HG02623 (cell line): ENCODE measurements around the gene SOCS7.
"Not testable (repeated sequence)": the region's sequence is repeated elsewhere in the genome, so short reads cannot be mapped to it uniquely, and the experiment has no call there.

Experiments
- ATAC-seq: cut with Tn5 transposase; IDR thresholded peaks from one replicate; pipeline ENCODE4 v1.9.1; 2021; ENCODE audit warnings: moderate library complexity; ENCODE audit not compliant: unreplicated experiment

The SOCS7 gene

DNA sequence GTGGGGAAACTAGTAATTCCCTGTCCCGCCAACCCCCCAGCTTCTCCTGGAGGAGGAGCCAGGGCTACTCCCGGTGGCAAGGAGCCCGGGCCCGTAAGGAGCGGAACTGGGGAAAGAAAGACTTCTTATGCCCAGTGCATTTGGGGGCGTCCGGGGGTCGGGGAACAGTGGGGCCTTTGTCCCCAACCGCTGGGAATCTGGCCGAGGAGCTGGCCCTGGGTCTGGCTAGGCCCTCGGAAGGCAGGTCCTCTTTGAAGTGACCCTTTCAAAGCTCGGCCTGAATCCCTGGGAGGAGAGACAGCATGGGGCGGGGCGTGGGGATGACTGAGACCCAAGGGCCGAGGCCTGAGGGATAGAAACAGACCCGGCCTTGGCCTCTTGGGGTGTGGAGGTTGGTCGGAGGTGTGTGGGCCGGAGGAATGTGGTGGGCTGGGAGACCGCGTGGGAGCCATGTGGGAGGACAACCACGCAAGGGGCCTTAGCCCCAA is 82.6 kb downstream of the SOCS7 start:
- no peak for ATAC-seq

DNA sequence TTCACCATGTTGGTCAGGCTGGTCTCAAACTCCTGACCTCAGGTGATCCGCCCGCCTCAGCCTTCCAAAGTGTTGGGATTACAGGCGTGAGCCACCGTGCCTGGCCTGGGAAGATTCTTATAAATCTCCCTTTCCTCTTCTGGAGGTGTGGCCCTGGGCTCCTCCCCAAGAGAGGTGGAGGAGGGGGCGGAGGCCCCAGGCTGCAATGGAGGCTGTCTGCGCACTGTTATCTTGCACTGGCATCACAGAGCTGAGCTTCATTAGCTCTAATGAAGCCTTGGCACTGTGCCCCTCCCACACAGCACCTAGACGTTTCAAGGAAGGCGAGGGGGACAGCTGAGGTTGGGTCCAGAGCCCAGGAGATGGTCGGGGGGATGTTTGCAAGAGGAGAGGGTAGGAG is 84.2 kb downstream of the SOCS7 start:
- ATAC-seq, result no peak

DNA sequence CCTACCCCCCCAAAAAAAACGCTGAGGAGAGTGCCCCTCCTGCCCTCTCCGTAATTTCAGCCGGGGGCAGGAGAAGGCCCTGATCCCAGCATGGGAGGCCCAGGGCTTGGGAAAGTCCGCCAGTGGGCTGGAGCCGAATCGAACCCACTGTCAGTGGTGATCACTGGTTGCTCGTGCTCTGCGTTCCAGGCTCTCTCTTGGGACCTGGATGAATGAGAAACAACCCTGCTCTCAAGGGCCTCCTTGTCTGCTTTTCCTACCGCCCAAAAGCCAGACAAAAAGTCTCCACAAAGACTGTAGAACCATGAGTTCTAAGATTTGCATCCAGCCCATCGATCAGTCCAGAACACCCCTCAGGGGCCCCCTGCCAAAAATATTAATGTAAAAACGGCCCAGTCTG is 84.7 kb downstream of the SOCS7 start:
- ATAC-seq, result no peak

DNA sequence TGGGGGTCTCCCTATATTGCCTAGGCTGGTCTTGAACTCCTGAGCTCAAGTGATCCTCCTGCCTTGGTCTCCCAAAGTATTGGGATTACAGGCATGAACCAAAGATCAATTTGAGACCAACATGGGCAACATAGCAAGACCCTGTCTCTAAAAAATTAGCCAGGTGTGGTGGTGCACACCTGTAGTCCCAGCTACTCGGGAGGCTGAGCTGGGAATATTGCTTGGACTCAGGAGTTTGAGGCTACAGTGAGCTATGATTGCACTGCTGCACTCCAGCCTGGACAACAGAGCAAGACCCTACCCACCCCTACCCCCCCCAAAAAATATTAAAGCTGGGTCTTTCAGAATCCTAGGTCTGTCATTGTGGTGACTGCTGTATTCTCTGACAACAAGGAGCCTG is 85.7 kb downstream of the SOCS7 start:
- ATAC-seq, result not testable (repeated sequence)

DNA sequence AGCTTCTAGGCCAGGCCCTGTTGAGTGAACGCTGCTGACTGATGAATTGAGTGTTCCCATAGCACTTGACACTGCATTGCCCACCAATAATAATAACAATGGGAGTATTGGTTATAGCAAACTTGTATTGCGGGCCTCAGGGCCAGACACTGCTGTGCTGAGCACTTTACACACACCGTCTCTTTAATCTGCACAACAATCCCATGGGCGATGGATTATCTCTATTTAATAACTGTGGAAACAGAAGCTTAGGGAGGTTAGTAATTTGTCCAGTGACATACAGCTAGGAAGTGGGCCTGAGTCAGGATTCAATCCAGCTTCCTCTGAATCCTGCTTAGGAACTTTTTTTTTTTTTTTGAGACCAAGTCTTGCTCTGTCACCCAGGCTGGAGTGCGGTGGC is 87.8 kb downstream of the SOCS7 start:
- no peak for ATAC-seq

DNA sequence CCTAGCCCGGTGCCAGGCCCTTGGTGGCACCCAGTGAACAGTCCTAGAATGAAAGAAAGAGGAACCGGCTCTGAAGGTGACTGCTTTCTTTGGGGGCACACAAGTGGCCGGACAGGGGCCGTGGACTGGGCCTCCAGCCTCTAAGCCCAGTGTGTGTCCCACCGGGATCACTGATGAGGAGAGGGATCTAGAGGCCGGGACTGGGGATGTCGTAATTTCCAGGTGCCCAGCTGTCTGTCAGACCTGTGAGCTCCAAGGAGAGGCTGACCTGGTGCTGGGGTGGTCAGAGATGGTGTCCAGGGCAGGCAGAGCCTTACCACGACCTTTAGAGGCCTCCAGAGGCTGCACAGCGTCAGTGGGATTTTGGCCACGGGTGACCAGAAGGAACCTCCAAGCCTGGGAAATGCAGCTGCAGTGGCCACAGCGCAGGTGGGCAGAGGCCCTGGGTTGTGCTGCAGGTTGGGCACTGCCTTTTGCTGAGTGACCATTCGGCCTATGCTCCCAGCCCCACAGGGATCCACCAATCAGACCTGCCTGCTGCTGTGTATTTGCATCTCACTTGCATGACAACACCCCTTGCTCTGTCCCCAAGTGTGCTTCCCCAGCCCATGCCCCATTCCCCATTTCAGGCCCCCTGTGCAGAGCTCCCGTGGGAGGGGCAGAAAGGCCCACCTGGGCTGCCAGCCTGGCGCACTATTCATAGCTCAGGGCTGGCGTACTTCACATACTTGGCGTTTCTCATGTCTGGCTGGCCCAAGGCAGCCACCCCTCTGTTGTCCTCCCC is 89.2 kb downstream of the SOCS7 start:
- no peak for ATAC-seq

DNA sequence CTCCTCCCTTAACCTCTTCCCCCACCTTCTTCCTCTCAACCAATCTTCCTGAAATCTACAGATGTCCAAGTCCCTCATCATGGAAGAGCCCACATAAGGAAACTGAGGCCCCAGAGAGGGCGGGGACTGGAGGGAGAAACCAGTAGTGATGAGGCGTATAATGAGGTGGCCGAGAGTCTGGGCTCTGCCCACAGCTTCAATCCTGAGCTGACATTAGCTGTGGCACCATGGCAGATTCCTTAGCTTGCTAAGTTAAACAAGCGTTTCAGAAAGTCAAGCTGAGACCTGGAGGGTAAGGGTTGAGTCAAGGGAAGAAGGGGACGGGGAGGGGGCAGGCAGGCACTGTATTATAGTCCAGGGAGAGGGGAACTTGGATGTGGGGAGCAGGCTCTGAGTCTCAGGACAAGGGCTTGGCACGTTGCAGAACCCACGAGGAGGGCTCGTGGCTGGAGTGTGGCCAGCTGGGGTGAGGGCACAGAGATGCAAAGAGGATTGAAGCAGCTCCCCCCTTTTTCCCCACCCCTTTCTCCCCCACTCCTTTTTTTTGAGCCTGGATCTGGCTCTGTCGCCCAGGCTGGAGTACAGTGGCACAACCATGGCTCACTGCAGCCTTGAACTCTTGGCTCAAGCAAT is 89.9 kb downstream of the SOCS7 start:
- ATAC-seq, result no peak

DNA sequence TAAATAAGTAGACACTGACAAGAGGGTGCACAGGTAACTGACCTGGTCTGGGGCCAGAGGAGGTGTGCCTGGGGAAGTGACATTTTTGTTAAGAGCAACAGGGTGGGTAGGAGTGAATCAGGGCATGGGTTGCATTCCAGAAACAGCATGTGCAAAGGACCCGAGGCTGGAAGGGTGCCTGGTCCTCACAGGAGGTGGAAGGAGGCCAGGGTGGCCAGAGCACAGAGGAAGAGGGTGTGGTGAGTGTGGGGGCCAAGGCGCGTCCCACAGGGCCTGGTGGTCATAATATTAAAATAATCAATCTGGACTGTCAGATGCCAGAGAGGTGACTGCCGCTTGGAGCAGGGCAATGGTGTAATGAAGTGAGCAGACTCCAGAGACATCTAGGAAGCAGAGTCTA is 90.9 kb downstream of the SOCS7 start:
- no peak for ATAC-seq

DNA sequence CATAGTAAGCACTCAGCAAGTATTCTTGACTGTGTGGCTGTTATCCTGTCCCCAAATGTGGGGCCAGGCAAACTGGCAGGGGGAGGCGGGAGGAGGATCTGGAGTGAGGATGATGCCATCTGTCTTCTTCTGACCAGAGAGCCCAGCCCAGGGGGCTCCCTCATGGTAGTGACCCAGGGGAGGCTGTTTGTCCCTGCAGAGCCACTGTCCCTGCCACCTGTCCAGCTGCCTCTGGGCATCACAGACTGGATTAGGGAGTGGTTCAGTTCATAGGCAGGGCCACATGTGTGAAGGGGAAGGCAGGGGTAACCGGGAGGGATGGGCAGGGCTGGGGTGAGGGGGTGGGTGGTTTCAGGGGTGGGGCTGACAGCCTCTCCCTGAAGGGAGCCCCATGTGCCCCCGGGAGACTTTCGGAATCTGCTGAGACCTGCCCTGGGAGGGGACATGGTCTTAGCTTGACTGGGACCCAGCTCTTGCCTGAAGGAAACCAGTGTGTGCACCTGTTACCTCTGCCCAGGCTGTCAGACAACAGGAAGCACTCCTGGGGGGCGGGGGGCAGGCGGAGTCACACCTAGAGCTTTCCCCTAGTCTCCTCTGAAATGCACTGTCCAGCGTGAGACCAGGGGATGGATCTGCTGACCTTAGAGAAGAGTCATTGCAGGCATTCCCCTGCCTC is 91.8 kb downstream of the SOCS7 start:
- no peak for ATAC-seq

DNA sequence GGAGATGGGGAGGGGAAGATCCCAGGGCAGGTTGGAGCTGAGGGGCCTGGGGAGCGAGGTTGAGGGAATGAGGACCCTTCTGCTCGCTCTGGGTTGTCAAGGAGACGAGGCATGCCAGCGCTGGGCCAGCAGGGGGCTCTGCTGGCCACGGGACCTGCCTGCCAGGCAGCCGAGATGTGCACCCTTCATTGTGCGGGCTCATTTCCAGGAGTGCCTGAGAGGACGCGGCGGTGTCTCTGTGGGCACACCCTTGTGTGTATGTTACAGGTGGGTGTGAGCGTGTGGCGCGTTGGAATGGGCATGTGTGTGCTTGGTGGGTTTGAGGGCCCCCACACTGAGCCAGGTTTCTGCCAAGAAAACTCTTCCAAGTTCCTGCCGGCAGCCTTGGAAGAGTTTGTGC is 92.5 kb downstream of the SOCS7 start:
- no peak for ATAC-seq

DNA sequence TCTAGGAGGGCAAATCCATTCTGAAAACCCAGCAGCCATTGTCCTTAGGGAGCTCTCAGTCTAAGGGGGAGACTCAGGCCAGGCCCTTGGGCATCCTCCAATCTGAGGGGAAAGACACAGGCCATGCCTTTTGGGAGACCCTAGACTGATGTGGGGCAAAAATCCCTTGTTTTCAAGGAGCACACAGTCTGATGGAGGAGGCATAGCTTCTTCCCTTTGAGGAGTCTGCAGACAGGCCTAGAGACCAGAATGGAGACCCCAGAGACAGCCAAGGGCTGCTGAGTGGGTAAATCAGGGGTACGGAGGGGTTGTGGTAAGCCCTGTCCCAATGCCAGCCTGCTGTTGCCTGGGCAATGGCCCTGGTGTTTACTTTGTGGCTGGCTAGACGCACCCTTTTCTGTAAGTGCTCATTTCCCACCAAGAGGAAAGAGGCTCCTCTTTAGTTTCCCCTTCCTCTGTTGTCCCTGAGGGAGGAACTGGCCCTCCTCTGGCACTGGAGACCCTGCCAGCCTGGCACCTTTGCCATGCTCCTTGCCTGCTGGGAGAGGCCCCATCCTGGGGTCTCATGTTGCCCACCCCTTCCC is 96.0 kb downstream of the SOCS7 start:
- no peak for ATAC-seq

DNA sequence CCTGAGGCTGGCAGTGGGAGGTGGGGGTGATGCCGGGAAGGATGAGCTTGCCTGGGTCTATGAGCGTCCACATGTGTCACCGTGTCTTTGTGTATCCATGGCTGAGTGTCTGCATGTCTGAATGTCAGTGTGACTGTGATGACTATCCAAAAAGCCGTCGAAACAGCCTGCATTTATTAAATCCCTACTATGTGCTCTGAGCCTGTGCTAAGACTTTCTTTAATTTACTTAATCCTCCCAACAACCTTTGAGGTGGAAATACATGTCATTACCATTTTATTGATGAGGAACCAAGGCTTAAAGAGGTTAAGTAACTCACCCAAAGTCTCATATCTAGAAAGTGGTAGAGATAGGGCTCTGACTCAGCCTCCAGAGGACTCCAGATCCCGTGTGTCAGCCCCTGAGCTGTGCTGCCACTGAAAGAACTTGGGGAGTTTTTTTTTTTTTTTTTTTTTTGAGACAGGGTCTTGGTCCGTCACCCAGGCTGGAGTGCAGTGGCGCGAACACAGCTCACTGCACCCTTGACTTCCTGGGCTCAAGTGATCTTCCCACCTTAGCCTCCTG is 96.6 kb downstream of the SOCS7 start:
- no peak for ATAC-seq

DNA sequence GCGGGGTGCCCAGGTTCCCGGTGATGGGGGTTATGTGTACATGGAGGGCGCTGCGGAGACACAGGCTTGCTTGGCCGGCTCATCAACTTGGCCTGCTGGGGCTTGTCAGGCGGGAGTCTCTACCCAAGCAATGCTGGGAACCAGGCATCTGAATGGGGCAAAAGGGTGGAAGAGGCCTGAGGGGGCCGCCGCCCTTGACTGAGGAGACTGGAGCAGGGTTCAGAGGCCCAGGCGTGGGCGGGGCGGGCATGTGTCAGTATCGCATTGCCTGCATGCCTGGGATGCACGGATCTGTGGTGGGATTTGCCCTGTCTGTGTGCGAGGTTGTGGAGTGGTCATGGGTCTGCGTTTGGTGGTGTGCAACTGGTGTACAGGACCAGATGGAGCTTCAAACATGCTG is 97.7 kb downstream of the SOCS7 start:
- no peak for ATAC-seq

DNA sequence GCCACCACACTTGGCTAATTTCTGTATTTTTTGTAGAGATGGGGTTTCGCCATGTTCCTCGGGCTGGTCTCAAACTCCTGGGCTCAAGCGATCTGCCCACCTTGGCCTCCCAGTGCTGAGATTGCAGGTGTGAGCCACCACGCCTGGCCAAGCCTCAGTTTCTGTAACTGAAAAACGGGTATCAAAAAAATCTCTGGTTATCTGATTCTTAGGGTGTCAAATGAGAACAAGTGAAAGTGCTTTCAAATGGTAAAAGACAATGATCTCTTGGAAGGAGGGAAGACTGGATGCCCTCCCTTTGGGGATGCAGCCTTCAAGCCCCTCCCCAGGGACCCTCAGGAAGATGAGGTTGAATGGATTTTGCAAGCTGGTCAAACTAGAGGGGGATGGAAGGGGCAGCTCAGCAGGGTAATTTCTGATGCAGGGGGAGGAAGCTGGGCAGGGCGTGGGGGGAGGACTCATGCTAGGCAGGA is 98.9 kb downstream of the SOCS7 start:
- no peak for ATAC-seq

DNA sequence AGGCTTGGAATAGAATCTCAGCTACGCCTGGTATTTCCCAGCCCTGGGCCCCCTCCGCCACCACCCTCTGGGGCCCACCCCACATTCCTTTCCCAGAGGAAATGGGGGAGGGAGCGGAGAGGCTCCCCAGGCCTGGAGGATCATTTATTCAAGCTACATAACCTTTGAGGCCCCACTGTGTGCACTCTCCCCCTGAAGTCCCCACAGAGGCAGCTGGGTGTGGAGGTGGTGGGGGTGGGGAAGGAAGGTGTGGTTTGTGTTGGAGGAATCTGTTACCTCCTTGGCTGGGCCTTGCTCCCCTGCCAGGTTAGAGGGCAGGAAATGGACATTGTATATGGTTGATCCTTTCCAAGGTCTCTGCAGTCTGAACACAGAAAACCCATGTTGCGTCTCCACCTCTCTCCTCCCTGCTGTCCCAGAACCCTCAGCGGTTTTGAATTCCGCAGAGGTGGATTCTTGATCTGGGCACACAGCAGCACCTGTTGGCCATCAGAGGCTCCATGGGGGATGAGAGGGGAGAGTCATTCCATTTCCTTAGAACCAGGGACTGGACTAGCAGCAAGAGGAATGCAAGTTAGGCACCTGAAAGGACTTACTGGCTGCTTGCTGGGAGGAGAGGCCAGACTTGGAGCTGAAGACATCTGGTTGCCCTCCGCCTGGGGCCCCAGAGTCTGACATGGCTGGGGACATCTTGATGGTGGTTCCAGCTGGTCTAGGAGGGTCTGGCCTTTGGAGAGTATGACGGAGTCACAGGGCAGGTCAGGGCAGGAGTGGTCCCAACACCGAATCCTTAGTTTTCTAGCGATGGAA is 99.6 kb downstream of the SOCS7 start:
- no peak for ATAC-seq

DNA sequence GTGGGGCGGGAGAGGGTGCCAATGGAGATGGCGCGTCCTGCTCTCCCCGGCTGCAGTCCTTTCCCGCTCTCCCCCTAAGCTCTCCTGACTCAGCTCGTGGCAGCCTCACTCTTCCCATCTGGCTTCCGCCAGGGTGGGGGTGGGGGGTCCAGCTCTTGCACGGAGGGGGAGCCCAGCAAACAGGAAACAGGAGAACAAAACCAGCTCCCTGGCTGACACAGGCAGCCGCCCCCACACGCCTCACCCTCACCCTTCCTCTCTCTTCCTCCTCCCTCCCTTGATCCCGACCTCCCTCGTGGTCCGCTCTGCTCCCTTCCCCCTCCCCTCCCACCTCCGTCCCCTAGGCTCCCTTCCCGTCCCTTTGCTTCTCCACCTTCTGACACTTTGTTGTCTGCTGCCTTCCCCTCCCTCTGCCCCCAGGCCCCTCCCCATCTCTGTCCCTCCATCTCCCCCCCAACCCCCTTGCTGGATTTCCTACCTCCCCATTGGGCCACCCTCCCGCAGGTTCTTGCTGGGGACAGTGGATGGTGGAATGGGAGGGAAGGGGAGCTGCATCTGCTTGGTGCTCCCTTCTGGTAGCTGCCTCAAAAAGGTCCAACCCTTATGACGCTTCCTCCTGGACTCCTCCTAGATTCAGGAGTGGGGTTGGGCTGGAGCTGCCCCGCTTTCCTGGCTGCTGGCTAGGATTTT is 100.3 kb downstream of the SOCS7 start:
- ATAC-seq, result no peak

DNA sequence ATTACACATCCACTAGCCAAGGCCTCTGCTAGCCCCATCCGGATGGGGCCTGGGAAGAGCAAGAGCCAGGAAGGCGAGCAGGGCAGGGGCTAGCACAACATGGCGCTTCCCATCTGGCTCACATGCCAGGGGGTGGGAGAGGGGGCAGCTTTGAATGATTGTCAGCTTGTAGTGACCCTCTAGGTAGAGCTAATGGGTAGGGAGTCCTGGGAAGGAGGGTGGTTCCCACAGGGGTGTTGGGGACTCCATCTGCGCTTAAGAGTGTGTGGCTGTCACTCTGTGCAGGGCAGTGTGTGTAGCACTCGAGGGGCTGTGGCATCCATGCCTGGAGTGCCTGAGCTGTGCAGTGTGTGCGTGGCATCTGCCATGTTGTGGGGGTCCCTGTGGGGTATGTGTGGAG is 101.1 kb downstream of the SOCS7 start:
- ATAC-seq, result no peak

DNA sequence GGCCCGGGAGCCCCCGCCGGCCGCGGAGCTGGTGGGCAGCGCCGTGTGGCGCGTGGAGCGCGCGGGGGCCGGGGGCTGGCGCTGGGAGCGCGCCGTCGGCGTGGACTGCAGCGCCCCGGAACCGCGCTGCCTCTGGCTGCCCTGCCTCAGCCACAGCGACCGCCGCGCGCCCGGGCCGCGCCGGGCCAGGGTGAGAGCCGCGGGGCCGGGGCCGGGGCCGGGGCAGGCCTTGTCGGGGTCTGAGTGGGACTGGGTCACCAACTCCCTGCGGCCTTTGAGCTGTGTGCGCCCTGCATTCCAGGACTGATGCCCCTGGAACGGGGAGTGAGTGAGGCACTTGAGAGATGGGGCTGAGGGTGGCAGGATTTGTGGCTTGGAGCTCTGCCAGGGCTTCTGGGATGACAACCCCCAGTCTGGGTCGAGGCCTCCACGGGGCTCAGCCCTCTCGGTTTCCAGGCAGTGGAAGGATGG is 102.3 kb downstream of the SOCS7 start:
- ATAC-seq, result no peak

DNA sequence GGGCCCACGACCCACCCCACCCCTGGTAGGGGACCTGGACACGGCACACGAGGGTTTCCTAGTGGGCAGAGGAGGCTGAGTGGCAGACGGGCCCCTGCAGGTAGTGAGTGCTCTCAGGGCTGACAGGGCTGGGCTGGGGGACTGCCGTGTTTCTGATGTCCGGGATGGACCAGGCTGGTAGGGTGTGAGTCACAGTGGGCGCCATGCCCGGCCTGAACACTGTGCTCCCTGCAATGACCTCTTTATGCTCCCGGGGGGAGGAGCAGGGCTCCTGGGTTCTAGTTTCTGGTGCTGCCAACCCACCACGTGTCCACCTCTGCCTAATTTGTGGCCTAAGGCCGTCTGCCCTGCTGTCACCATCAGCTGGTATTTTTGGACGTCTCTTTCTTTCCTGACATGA is 102.9 kb downstream of the SOCS7 start:
- ATAC-seq, result no peak
